B cell (primary cell): ENCODE measurements around the gene ANKRD28. TPM values are rescaled to one million over a fixed set of nuclear protein-coding genes. Genes with fewer than 3 reads are reported as not detected.

Source experiments
- ATAC-seq: fragments of 200-7000 bp; cut with Tn5 transposase; one replicate; pipeline ENCODE4 v1.10.0; 2021; ENCODE audit warnings: low read depth, mild to moderate bottlenecking, moderate number of reproducible peaks, moderate library complexity
- CTCF ChIA-PET: fragments of 350-600 bp; sonication (Branson Sonifier 250); formaldehyde crosslinking; loops from one replicate; lab custom pipeline; 2021; ENCODE audit warnings: antibody characterized with exemption, inconsistent platforms; lab: Charles Lee
- POLR2A ChIA-PET: fragments of 350-600 bp; sonication (Branson Sonifier 250); formaldehyde crosslinking; loops from one replicate; lab custom pipeline; 2021; ENCODE audit warnings: antibody characterized with exemption; lab: Charles Lee
- DNase-seq: peaks from one replicate; pipeline ENCODE4 v3.0.0; 2013
- H2AFZ ChIP-seq: 2 replicates; pipeline ENCODE4 v1.6.1; 2012; ENCODE audit warnings: mild to moderate bottlenecking, low read depth, low read length; ENCODE audit not compliant: insufficient read depth, poor library complexity, severe bottlenecking
- H3K27ac ChIP-seq, 2 donors: 1 replicate in 1 of 2; 2 replicates in 1 of 2; pipeline ENCODE4 v1.5.1; 2012 to 2013; ENCODE audit warnings: low read length in 2 of 2, mild to moderate bottlenecking in 2 of 2, moderate library complexity in 1 of 2
- H3K27me3 ChIP-seq, 4 experiments: fragments of 200-600 bp in 1 of 4; sonication (generic) in 1 of 4; replicated peaks in 1 of 4; 1 replicate in 2 of 4; 2 replicates in 2 of 4; pipeline versions ENCODE4 v1.6.1 to v1.7.0; 2013 to 2016; ENCODE audit warnings: low read length in 3 of 4, mild to moderate bottlenecking in 2 of 4, mixed read lengths in 1 of 4, moderate library complexity in 1 of 4; ENCODE audit not compliant: insufficient read depth in 4 of 4, control insufficient read depth in 3 of 4; ENCODE audit errors: control extremely low read depth in 1 of 4
- H3K36me3 ChIP-seq, 2 experiments: replicated peaks in 1 of 2; 1 replicate in 1 of 2; 2 replicates in 1 of 2; pipeline versions ENCODE4 v1.6.1 to v1.7.1; 2013; ENCODE audit warnings: low read length in 1 of 2; ENCODE audit not compliant: insufficient read depth in 2 of 2, control insufficient read depth in 1 of 2; ENCODE audit errors: control extremely low read depth in 1 of 2, extremely low read depth in 1 of 2
- H3K4me1 ChIP-seq, 2 donors: fragments of 200-600 bp in 1 of 2; sonication (generic) in 1 of 2; 1 replicate in 1 of 2; 2 replicates in 1 of 2; pipeline versions ENCODE4 v1.5.1 to v1.6.1; 2013 to 2017; ENCODE audit warnings: low read length in 2 of 2; ENCODE audit not compliant: control insufficient read depth in 2 of 2, insufficient read depth in 2 of 2
- H3K4me2 ChIP-seq: replicated peaks from 2 replicates; pipeline ENCODE3; 2012; ENCODE audit warnings: mild to moderate bottlenecking, low read depth, low read length; ENCODE audit not compliant: poor library complexity, severe bottlenecking
- H3K4me3 ChIP-seq, 5 experiments: fragments of 200-600 bp in 1 of 5; sonication (generic) in 1 of 5; 1 replicate in 3 of 5; 2 replicates in 2 of 5; pipeline versions ENCODE4 v1.5.1 to v1.7.0; 2011 to 2016; ENCODE audit warnings: low read length in 4 of 5, mild to moderate bottlenecking in 4 of 5, low read depth in 2 of 5, control low read depth in 1 of 5, moderate library complexity in 1 of 5; ENCODE audit not compliant: insufficient read depth in 1 of 5; ENCODE audit errors: control extremely low read depth in 1 of 5, extremely low read depth in 1 of 5
- H3K79me2 ChIP-seq: fragments of 200-600 bp; sonication (generic); one replicate; pipeline ENCODE4 v1.6.0; 2016; ENCODE audit warnings: low read length; ENCODE audit not compliant: control insufficient read depth, insufficient read depth
- H3K9ac ChIP-seq: fragments of 200-600 bp; sonication (generic); 2 replicates; pipeline ENCODE4 v1.6.1; 2017; ENCODE audit warnings: mild to moderate bottlenecking, low read length, moderate library complexity
- H3K9me3 ChIP-seq, 3 donors: one replicate each; pipeline versions ENCODE4 v1.6.1 to v1.7.1; 2013; ENCODE audit warnings: low read length in 2 of 3; ENCODE audit not compliant: control insufficient read depth in 2 of 3, insufficient read depth in 1 of 3; ENCODE audit errors: control extremely low read depth in 1 of 3
- H4K20me1 ChIP-seq: 2 replicates; pipeline ENCODE4 v1.6.0; 2012; ENCODE audit warnings: mild to moderate bottlenecking, low read length; ENCODE audit not compliant: insufficient read depth, control insufficient read depth, poor library complexity, severe bottlenecking
- H3K27ac Mint-ChIP-seq: one replicate; pipeline ENCODE4 v1.8.0; 2021; ENCODE audit warnings: mixed read lengths
- H3K27me3 Mint-ChIP-seq: one replicate; pipeline ENCODE4 v1.8.0; 2021; ENCODE audit warnings: mixed read lengths
- H3K4me1 Mint-ChIP-seq: one replicate; pipeline ENCODE4 v1.8.0; 2021; ENCODE audit warnings: mixed read lengths
- H3K4me3 Mint-ChIP-seq: one replicate; pipeline ENCODE4 v1.8.0; 2021; ENCODE audit warnings: mixed read lengths
- H3K9me3 Mint-ChIP-seq: one replicate; pipeline ENCODE4 v1.8.0; 2022; ENCODE audit warnings: mixed read lengths; ENCODE audit not compliant: insufficient read depth
- EZH2 ChIP-seq: IDR thresholded peaks from 2 replicates; pipeline ENCODE4 v1.6.1; 2012; ENCODE audit warnings: borderline replicate concordance, low read depth, mild to moderate bottlenecking, moderate library complexity, low read length; ENCODE audit not compliant: insufficient read depth, poor library complexity, severe bottlenecking
- WGBS: methylation state at CpG from one replicate; pipeline ENCODE4 v1.1.5; 2013; ENCODE audit warnings: missing lambda C conversion rate; ENCODE audit not compliant: insufficient coverage; 5-methylcytosine and 5-hydroxymethylcytosine counted together
- intact Hi-C: fragments of 100-400 bp; cut with micrococcal nuclease; formaldehyde crosslinking; loops from one replicate; pipeline ENCODE4 v1.10.0; 2022
- polyA plus RNA-seq: library from polyadenylated mRNA; depleted of rRNA; stranded (reverse); fragments of >200 nt; gene quantifications from 2 replicates; pipeline ENCODE4 v1.2.3, GENCODE V29; 2012
- total RNA-seq, 2 donors: library from RNA; stranded (reverse); fragments of 120-200 nt in 1 of 2; gene quantifications; 1 replicate in 1 of 2; 2 replicates in 1 of 2; pipeline versions ENCODE4 v1.2.3 to v1.2.4, GENCODE V29; 2013 to 2022
- TF ChIP-seq, protein P1 (sequence below): fragments of 200-600 bp; IDR thresholded peaks from one replicate; pipeline ENCODE4 v1.8.0; 2022; ENCODE audit warnings: antibody characterized with exemption, mild to moderate bottlenecking

Gene ANKRD28
- total and polyA plus RNA-seq, 2 donors (not counting 1 experiment from before 2014, with no cell fraction given): 20.7 to 37.4 TPM

DNA sequence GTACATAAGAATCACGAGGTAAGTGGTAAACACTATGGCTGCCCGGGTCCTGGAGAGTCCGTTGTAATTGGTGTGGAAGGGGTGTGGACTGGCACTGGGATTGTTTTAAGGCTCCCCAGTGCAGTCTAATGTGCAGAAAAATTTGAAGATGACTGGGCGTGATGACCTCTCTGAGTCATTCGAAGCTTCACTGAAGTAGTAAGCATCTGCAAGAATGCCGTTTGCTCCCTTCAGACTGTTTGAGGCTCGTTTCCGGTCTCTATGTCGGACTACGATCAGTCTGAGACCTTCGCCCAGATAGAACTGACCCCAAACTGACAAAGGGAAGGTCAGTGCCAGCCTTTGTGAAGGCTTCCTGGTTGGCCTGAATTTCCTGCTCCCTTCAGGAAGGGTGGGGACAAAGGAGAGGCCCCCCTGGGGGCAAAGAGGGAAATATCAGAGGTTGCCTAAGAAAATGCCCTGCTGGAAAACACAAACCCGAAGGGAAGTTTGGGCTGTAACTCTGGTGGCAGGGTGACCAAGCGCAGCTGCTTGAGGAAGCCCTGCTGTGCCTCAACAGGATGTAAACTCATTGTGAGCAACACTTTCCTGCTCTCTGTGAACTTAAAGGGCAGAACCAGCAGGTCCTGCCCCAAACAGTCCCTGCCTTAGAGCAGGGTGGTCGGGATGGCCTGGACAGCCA is 161.6 kb downstream of the ANKRD28 start:
- Histone ChIP-seq H3K36me3 (peaks cover 0 to 2% of the 10 kb centered on the region in 2 experiments), H3K4me2 (peak overlapping the region; percentile 32), H2AFZ (peak overlapping the region; percentile 6), H3K4me1 (peaks cover 4 to 18% of the 10 kb centered on the region in 2 donors), H4K20me1 (no peaks in the 10 kb centered on the region), H3K4me3 (no peak overlapping the region), H3K9me3 (no peaks in the 10 kb centered on the region), H3K27me3 (no peaks in the 10 kb centered on the region), H3K79me2 (no peaks in the 10 kb centered on the region), H3K9ac (peak overlapping the region; percentile 11), H3K27ac (no peak overlapping the region)
- Mint-ChIP-seq H3K27ac (peak overlapping the region; percentile 59), H3K4me1 (peaks cover 26% of the 10 kb centered on the region), H3K9me3 (no peaks in the 10 kb centered on the region), H3K27me3 (no peaks in the 10 kb centered on the region), H3K4me3 (peak overlapping the region; percentile 38)
- ChIA-PET POLR2A (no interaction called here), CTCF (interaction anchor here (1.0 to 2.6 kb wide), 2 partner anchors 9 to 176 kb away, joined by 3 to 8 read pairs; no protein-coding TSS in a partner anchor)
- TF ChIP-seq EZH2: no peak
- intact Hi-C loops: no loop called here
- ATAC-seq: peak; percentile 41
- no peak for DNase-seq
- WGBS: 66% methylated on average over 13 of the region's 14 CpGs

DNA sequence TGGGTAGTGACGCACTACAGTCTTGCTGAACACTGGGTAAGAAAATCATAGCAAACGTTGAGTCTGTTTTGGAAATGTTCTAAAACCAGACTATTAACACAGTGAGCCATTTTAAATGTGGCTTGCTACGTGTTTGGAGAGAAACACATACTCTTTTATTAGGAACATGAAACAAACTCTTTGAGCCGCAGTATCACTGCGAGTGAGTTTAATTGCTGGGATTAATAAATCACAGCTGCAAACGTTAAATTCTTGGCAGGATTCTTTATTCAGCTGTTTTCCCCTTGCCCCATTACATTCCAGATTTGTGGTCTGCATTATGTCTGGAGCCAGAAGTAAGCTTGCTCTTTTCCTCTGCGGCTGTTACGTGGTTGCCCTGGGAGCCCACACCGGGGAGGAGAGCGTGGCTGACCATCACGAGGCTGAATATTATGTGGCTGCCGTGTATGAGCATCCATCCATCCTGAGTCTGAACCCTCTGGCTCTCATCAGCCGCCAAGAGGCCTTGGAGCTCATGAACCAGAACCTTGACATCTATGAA is 162.6 kb downstream of the ANKRD28 start:
- Histone ChIP-seq H3K4me2 (no peak overlapping the region), H2AFZ (no peak overlapping the region), H3K27me3 (no peaks in the 10 kb centered on the region), H3K4me3 (no peak overlapping the region), H3K36me3 (peaks cover 0 to 2% of the 10 kb centered on the region in 2 experiments), H3K4me1 (peaks cover 10 to 25% of the 10 kb centered on the region in 2 donors), H3K9me3 (no peaks in the 10 kb centered on the region), H3K9ac (no peak overlapping the region), H4K20me1 (no peaks in the 10 kb centered on the region), H3K79me2 (no peaks in the 10 kb centered on the region), H3K27ac (no peak overlapping the region)
- no peak for ATAC-seq
- Mint-ChIP-seq H3K27ac (peak overlapping the region; percentile 15), H3K4me1 (peaks cover 31% of the 10 kb centered on the region), H3K9me3 (no peaks in the 10 kb centered on the region), H3K4me3 (no peak overlapping the region), H3K27me3 (no peaks in the 10 kb centered on the region)
- ChIA-PET POLR2A (no interaction called here), CTCF (interaction anchor here (1.1 to 2.6 kb wide), 2 partner anchors 8 to 177 kb away, joined by 3 to 8 read pairs; no protein-coding TSS in a partner anchor)
- TF ChIP-seq, protein P1, sequence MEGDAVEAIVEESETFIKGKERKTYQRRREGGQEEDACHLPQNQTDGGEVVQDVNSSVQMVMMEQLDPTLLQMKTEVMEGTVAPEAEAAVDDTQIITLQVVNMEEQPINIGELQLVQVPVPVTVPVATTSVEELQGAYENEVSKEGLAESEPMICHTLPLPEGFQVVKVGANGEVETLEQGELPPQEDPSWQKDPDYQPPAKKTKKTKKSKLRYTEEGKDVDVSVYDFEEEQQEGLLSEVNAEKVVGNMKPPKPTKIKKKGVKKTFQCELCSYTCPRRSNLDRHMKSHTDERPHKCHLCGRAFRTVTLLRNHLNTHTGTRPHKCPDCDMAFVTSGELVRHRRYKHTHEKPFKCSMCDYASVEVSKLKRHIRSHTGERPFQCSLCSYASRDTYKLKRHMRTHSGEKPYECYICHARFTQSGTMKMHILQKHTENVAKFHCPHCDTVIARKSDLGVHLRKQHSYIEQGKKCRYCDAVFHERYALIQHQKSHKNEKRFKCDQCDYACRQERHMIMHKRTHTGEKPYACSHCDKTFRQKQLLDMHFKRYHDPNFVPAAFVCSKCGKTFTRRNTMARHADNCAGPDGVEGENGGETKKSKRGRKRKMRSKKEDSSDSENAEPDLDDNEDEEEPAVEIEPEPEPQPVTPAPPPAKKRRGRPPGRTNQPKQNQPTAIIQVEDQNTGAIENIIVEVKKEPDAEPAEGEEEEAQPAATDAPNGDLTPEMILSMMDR: no peak
- no peak for TF ChIP-seq EZH2
- 99% methylated on average over 8 of the region's 13 CpGs for WGBS
- intact Hi-C loops: no loop called here
- no peak for DNase-seq
